Astrocyte (in vitro differentiated cells and primary cell): ENCODE results near the gene TAF4. TPM values are rescaled to one million over a fixed set of nuclear protein-coding genes. Genes with fewer than 3 reads are reported as not detected.

Source experiments
- DNase-seq: peaks from one replicate; pipeline ENCODE4 v3.0.0-alpha.2; 2010; ENCODE audit warnings: low read depth
- FAIRE-seq: peaks from 2 replicates; lab custom pipeline; 2011; peaks lifted over from hg19 to GRCh38; lab: Jason Lieb, UNC
- H2AFZ ChIP-seq: 2 replicates; pipeline ENCODE4 v1.6.0; 2012; ENCODE audit warnings: low read depth, low read length, inconsistent platforms
- H3K27ac ChIP-seq: 2 replicates; pipeline ENCODE4 v1.5.1; 2011; ENCODE audit warnings: low read depth, low read length, inconsistent platforms
- H3K27me3 ChIP-seq: 2 replicates; pipeline ENCODE4 v1.6.0; 2011; ENCODE audit warnings: low read length, inconsistent platforms; ENCODE audit not compliant: insufficient read depth
- H3K36me3 ChIP-seq: 2 replicates; pipeline ENCODE4 v1.5.1; 2011; ENCODE audit warnings: low read length, inconsistent platforms; ENCODE audit not compliant: insufficient read depth
- H3K4me1 ChIP-seq: 2 replicates; pipeline ENCODE4 v1.5.1; 2011; ENCODE audit warnings: low read length, inconsistent platforms; ENCODE audit not compliant: insufficient read depth
- H3K4me2 ChIP-seq: 2 replicates; pipeline ENCODE4 v1.6.0; 2012; ENCODE audit warnings: low read length, inconsistent platforms
- H3K4me3 ChIP-seq: 2 replicates; pipeline ENCODE4 v1.5.1; 2011; ENCODE audit warnings: low read depth, mild to moderate bottlenecking, low read length, inconsistent platforms; ENCODE audit not compliant: insufficient read depth
- H3K79me2 ChIP-seq: 2 replicates; pipeline ENCODE4 v1.6.0; 2012; ENCODE audit warnings: mild to moderate bottlenecking, low read length, inconsistent platforms; ENCODE audit not compliant: insufficient read depth
- H3K9ac ChIP-seq: 2 replicates; pipeline ENCODE4 v1.6.0; 2012; ENCODE audit warnings: mild to moderate bottlenecking, low read length, inconsistent platforms
- H3K9me3 ChIP-seq: 2 replicates; pipeline ENCODE4 v1.5.1; 2012; ENCODE audit warnings: low read depth, mild to moderate bottlenecking, low read length, inconsistent platforms; ENCODE audit not compliant: insufficient read depth
- H4K20me1 ChIP-seq: 2 replicates; pipeline ENCODE4 v1.6.0; 2012; ENCODE audit warnings: low read length, inconsistent platforms; ENCODE audit not compliant: insufficient read depth
- H3K27ac Mint-ChIP-seq: one replicate; pipeline ENCODE4 v1.8.0; 2021; ENCODE audit warnings: mild to moderate bottlenecking, mixed read lengths; ENCODE audit not compliant: unreplicated experiment
- H3K27me3 Mint-ChIP-seq: one replicate; pipeline ENCODE4 v1.8.0; 2021; ENCODE audit warnings: low read depth, mixed read lengths; ENCODE audit not compliant: unreplicated experiment
- H3K36me3 Mint-ChIP-seq: one replicate; pipeline ENCODE4 v1.8.0; 2021; ENCODE audit warnings: low read depth, mixed read lengths; ENCODE audit not compliant: unreplicated experiment
- H3K4me1 Mint-ChIP-seq: one replicate; pipeline ENCODE4 v1.8.0; 2021; ENCODE audit warnings: low read depth, mixed read lengths; ENCODE audit not compliant: unreplicated experiment
- H3K4me3 Mint-ChIP-seq: one replicate; pipeline ENCODE4 v1.8.0; 2021; ENCODE audit warnings: mild to moderate bottlenecking, moderate library complexity, mixed read lengths; ENCODE audit not compliant: unreplicated experiment
- H3K9me3 Mint-ChIP-seq: one replicate; pipeline ENCODE4 v1.8.0; 2021; ENCODE audit warnings: mild to moderate bottlenecking, mixed read lengths; ENCODE audit not compliant: unreplicated experiment
- CTCF ChIP-seq: IDR thresholded peaks from 2 replicates; pipeline ENCODE4 v1.5.1; 2011; ENCODE audit warnings: low read depth, mild to moderate bottlenecking, inconsistent platforms, low read length, moderate library complexity; ENCODE audit not compliant: insufficient read depth
- EZH2 ChIP-seq: IDR thresholded peaks from 2 replicates; pipeline ENCODE4 v1.6.1; 2012; ENCODE audit warnings: mild to moderate bottlenecking, low read length, inconsistent platforms; ENCODE audit not compliant: insufficient read depth
- total RNA-seq: library from RNA; stranded (reverse); gene quantifications from 2 replicates; pipeline ENCODE4 v1.2.1, GENCODE V29; 2021

Gene TAF4
- total RNA-seq, 1 donor from 2014 or later, result 11.8 TPM

DNA sequence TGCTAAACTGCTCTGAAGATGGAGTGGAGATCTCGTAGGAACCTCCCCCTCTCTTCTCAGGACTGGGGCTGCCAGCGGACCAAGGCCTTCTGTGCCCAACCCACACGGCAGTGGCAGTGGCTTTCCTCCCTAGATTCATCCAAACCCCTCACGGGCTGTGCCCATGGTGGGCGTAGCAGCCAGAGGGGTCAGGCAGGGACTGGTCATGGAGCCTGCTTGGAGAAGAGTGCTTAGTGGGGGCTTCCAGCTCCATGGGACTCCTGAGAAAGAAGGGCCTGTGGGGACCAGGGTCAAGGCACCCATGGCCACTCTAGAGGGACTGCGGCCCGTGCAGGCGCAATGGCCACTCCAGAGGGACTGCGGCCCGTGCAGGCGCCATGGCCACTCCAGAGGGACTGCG, 86.6 kb downstream of the TAF4 start:
- H3K4me3 ChIP-seq, result no peak overlapping the region
- no peaks in the 10 kb centered on the region for H3K36me3 ChIP-seq
- no peaks in the 10 kb centered on the region for H3K9me3 ChIP-seq
- no peak overlapping the region for H3K9ac ChIP-seq
- Mint-ChIP-seq H3K9me3 (peaks cover 3% of the 10 kb centered on the region), H3K27ac (no peak overlapping the region), H3K36me3 (peaks cover 18% of the 10 kb centered on the region), H3K4me1 (no peaks in the 10 kb centered on the region), H3K27me3 (no peaks in the 10 kb centered on the region), H3K4me3 (no peak overlapping the region)
- FAIRE-seq (no peak), DNase-seq (no peak)
- no peaks in the 10 kb centered on the region for H3K79me2 ChIP-seq
- no peak for TF ChIP-seq EZH2
- TF ChIP-seq CTCF, result no peak
- H3K4me1 ChIP-seq, result no peaks in the 10 kb centered on the region
- no peak overlapping the region for H3K27ac ChIP-seq
- no peaks in the 10 kb centered on the region for H3K27me3 ChIP-seq
- no peak overlapping the region for H2AFZ ChIP-seq
- H3K4me2 ChIP-seq, result no peak overlapping the region
- H4K20me1 ChIP-seq, result peaks cover 37% of the 10 kb centered on the region

GRCh38 chr20:61978491-61978890, 87.2 kb downstream of the TAF4 start:
- Mint-ChIP-seq H3K4me3 (no peak overlapping the region), H3K27ac (no peak overlapping the region), H3K36me3 (peaks cover 15% of the 10 kb centered on the region), H3K4me1 (no peaks in the 10 kb centered on the region), H3K27me3 (no peaks in the 10 kb centered on the region), H3K9me3 (peaks cover 3% of the 10 kb centered on the region)
- FAIRE-seq (no peak), DNase-seq (no peak)
- no peaks in the 10 kb centered on the region for H3K36me3 ChIP-seq
- no peak overlapping the region for H3K4me3 ChIP-seq
- H3K4me1 ChIP-seq, result no peaks in the 10 kb centered on the region
- no peak overlapping the region for H2AFZ ChIP-seq
- no peak overlapping the region for H3K27ac ChIP-seq
- H4K20me1 ChIP-seq, result peaks cover 32% of the 10 kb centered on the region
- H3K79me2 ChIP-seq, result no peaks in the 10 kb centered on the region
- no peak overlapping the region for H3K4me2 ChIP-seq
- no peaks in the 10 kb centered on the region for H3K9me3 ChIP-seq
- no peaks in the 10 kb centered on the region for H3K27me3 ChIP-seq
- TF ChIP-seq EZH2 (no peak), CTCF (no peak)
- no peak overlapping the region for H3K9ac ChIP-seq

GRCh38 chr20:61977419-61977786, 88.3 kb downstream of the TAF4 start:
- Histone ChIP-seq H3K27me3 (no peaks in the 10 kb centered on the region), H3K9ac (no peak overlapping the region), H3K4me3 (no peak overlapping the region), H3K36me3 (peaks cover 3% of the 10 kb centered on the region), H3K4me2 (no peak overlapping the region), H3K4me1 (no peaks in the 10 kb centered on the region), H4K20me1 (peaks cover 32% of the 10 kb centered on the region), H2AFZ (no peak overlapping the region), H3K9me3 (no peaks in the 10 kb centered on the region), H3K27ac (no peak overlapping the region), H3K79me2 (no peaks in the 10 kb centered on the region)
- no peaks in the 10 kb centered on the region for H3K4me1 Mint-ChIP-seq
- H3K36me3 Mint-ChIP-seq, result peaks cover 22% of the 10 kb centered on the region
- no peaks in the 10 kb centered on the region for H3K27me3 Mint-ChIP-seq
- TF ChIP-seq EZH2 (no peak), CTCF (no peak)
- DNase-seq, result no peak
- H3K27ac Mint-ChIP-seq, result no peak overlapping the region
- H3K9me3 Mint-ChIP-seq, result peaks cover 3% of the 10 kb centered on the region
- no peak overlapping the region for H3K4me3 Mint-ChIP-seq
- FAIRE-seq, result no peak
